Left cardiac atrium (tissue), 4 donors: ENCODE results near the gene PCDH15. TPM values are rescaled to one million over a fixed set of nuclear protein-coding genes. Genes with fewer than 3 reads are reported as not detected.

Experiments used
- ATAC-seq, 2 donors: fragments of 200-7000 bp; cut with Tn5 transposase; one replicate each; pipeline ENCODE4 v1.9.1; 2020; ENCODE audit warnings: mild to moderate bottlenecking in 2 of 2, moderate library complexity in 2 of 2
- DNase-seq: peaks from one replicate; pipeline ENCODE4 v3.0.0-alpha.2; 2020
- intact Hi-C, 2 donors: fragments of 100-400 bp; cut with DNase I; formaldehyde crosslinking; loops; one replicate each; pipeline versions ENCODE4 v1.14.1 to v1.15.1; 2022 to 2023
- microRNA-seq, 2 donors: library from miRNA; unstranded; fragments of <30 nt; microRNA quantifications; one replicate each; pipeline ENCODE4 v1.2.0, GENCODE V29; 2020
- total RNA-seq, 2 donors: library from RNA; stranded (reverse); fragmentation: NEBNext Ultra II Directional; extraction: Animal tissue kit (Norgen Biotek cat#: 25700); gene quantifications; one replicate each; pipeline ENCODE4 v1.2.1, GENCODE V29; 2021
- donor health status: DM: no; HTN: yes; CAD: no.
- donor health status: DM: no; HTN: yes; CAD: no; lungs with severe emphysema.
- donor health status: DM: yes; HTN: yes; CAD: no.
- donor health status: Dilated cardiomyopathy.

Gene PCDH15
- total RNA-seq, 2 donors from 2014 or later = 0.68 to 1.1 TPM

- intact Hi-C loops = no loop called here
These were observed 961.5 kb downstream of the PCDH15 start for GRCh38 chr10:53839440-53840039.

DNA sequence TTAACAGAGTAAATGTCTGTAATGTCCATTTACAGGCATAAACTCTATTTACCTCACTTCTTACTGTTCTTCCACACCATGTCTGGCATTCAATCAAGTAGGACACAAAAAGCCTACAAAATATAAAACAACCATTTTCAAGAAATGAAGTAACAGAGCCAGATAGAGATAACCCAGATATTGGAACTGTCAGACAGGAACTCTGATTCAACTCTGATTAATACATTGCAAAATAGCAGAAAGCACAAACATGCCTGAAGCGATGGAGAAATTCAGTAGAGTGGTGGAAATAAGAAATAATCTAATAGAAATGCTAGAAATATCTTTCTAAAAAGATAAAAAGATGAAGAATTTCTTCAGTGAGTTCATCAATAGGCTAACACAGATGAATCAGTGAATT lies 964.4 kb downstream of the PCDH15 start:
- intact Hi-C loops = no loop called here
- ATAC-seq (no peak), DNase-seq (no peak)

More at GRCh38 chr10:53839440-53840039, 961.5 kb downstream of the PCDH15 start:
- DNase-seq (no peak), ATAC-seq (no peak)

- ATAC-seq (no peak), DNase-seq (no peak)
- intact Hi-C loops = no loop called here
These were observed 967.1 kb downstream of the PCDH15 start for GRCh38 chr10:53833908-53834307.

- intact Hi-C loops = no loop called here
- DNase-seq (no peak), ATAC-seq (no peak)
These were observed 973.8 kb downstream of the PCDH15 start for GRCh38 chr10:53827261-53827660.

GRCh38 chr10:53808677-53809372 lies 992.2 kb downstream of the PCDH15 start:
- intact Hi-C loops = no loop called here
- DNase-seq (no peak), ATAC-seq (no peak)

DNA sequence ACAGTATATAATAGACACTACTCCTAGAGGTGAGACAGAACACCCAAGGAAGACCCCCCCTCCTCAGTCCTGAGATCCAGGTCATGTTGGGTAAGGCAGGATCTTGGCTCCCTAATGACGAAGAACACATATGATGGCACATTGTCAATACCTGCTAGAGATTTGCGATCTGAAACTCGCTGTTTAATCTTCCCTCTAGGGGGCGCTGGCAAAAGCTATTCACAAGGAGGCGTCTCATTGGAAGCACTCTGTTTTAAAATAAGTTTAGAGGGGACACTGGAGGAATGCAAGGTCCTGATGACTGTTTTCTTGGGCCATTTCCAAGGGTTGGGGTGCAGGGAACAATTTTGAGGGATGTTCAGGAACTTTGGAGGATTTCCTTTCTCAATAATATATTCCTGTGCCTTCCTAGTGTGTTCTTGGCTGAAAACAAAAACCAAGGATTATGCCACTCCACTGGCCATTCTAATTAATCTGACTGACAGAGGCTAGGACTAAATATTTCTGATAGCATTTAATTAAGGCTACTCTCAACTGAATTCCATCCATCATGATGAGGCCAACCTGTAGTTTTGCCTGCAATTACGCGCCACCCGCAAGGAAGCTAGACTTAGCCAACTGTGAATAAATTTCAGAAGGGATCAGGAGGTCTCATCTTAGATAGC lies 1014.7 kb downstream of the PCDH15 start:
- no peak for DNase-seq
- ATAC-seq = no peak
- intact Hi-C loops = no loop called here

DNA sequence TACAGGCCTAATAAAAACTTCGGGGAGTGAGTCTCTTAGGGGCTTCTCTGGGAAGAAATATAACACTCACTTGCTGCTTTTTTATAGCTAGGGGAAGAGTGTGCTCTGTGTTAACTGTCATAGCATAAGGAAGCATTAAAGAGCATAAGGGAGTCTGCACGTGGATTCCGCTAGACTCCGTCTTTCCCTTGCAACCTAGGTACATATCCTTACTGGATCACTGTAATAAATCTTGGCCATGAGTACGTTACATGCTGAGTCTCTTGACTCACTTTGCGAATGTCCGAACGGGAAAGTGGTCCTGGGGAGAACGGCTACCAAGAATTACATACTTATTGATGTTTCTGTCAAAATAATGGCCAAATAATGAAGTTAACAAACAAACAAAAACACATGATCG lies 1029.3 kb downstream of the PCDH15 start:
- ATAC-seq (no peak), DNase-seq (no peak)
- intact Hi-C loops = no loop called here

DNA sequence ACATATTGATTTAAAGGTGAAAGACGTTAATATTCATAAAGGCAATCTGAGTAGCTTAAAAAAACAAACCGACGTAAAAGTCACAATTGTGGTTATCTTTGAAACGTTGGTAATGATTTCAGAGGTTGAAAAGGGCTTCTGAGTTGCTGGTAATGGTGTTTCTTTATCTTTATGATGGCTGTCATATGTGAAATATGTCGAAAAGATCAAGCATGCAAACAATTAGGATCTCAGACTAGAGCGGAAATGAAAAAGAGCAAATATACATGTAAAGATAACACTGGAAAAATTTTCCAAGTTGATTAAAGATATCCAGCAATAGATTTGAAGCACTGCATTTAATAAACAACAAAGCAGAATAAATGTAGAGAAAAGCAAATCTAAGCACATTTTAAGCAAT lies 1030.1 kb downstream of the PCDH15 start:
- intact Hi-C loops = no loop called here
- DNase-seq (no peak), ATAC-seq (no peak)

- no peak for DNase-seq
- intact Hi-C loops = no loop called here
- no peak for ATAC-seq
These were observed 1035.7 kb downstream of the PCDH15 start for GRCh38 chr10:53765311-53765710.

DNA sequence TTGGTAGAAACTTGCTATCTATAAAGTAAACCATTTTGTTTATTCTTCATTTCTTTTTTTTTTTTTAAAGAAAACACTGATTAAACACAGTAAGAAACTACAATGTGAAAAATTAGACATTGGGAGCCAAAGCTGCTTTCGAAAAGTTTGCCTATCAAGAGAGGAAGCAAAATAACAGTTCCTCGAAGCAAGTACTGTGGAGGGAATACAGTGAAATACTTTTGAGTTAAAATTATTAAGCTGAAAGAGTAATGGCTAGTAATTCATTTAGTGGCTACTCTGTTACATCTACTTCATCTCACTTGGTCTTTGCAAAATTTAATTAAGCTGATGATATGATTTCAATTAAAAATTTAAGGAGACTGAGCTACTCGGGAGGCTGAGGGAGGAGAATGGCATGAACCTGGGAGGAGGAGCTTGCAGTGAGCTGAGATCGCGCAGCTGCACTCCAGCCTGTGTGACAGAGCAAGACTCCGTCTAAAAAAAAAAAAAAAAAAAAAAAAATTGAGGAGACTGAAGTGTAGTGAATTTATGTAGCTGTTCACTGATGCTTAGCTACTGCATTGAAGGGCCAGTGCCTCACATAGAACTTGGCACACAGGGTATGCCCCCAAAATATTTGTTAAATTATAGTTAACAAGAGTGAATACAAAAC lies 1046.3 kb downstream of the PCDH15 start:
- no peak for DNase-seq
- intact Hi-C loops = no loop called here
- no peak for ATAC-seq

Small RNA genes within 50 kb of the gene (microRNA-seq; reads per million reads assigned to microRNA genes)
- 0 reads per million in 2 donors for gene MIR548F1
